Lower leg skin (tissue), 4 donors: ENCODE measurements around the gene USP27X. TPM values are rescaled to one million over a fixed set of nuclear protein-coding genes. Genes with fewer than 3 reads are reported as not detected.

Experiments used
- DNase-seq, 2 donors: peaks; one replicate each; pipeline ENCODE4 v3.0.0-alpha.2; 2019; ENCODE audit warnings: low spot score in 2 of 2
- H3K4me3 ChIP-seq: fragments of 200-600 bp; sonication (generic); 2 replicates; pipeline ENCODE4 v1.5.1; 2017; ENCODE audit warnings: mild to moderate bottlenecking, low read depth; ENCODE audit not compliant: poor library complexity, severe bottlenecking
- POLR2A ChIP-seq, 2 donors: fragments of 450-650 bp; IDR thresholded peaks; one replicate each; pipeline ENCODE4 v1.6.1; 2016 to 2017; ENCODE audit warnings: antibody characterized with exemption in 2 of 2, mild to moderate bottlenecking in 1 of 2, moderate library complexity in 1 of 2
- WGBS, 2 donors: methylation state at CpG; one replicate each; pipeline ENCODE4 v1.1.5; 2018; 5-methylcytosine and 5-hydroxymethylcytosine counted together
- intact Hi-C: fragments of 100-400 bp; cut with DNase I; formaldehyde crosslinking; loops from one replicate; pipeline ENCODE4 v1.15.0; 2023; ENCODE audit warnings: low total_unique reads
- total RNA-seq, 4 donors: library from RNA; depleted of rRNA; stranded (reverse); fragments of >200 nt; gene quantifications; one replicate each; pipeline ENCODE4 v1.1.0, GENCODE V29; 2016
- TF ChIP-seq, protein P1 (sequence below), 3 donors: fragments of 450-650 bp; IDR thresholded peaks; one replicate each; pipeline ENCODE4 v1.5.1; 2016; ENCODE audit warnings: antibody characterized with exemption in 3 of 3, mild to moderate bottlenecking in 3 of 3, moderate library complexity in 2 of 3

Gene USP27X
- total RNA-seq, 4 donors from 2014 or later: 2.8 to 3.7 (median 3.4) TPM

DNA sequence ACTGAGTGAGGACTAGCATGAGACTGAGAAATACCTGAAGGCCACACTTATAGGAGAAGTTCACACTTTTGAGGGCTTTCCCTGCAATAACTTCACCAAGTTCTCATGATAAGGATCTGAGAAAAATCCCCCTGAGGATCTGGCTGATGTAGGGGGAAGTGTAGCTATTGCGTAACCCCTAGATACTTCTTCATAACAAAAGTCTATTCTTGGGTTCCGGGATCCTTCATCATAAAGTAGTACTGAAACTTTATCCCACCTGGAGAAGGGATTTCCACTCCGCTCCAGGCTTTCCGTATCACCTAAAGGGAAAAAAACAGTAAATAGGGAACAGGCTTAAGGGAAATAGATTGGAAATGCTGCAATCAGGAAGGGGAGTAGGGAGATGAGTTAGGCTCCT, 13.3 kb downstream of the USP27X start:
- intact Hi-C loops: no loop called here
- TF ChIP-seq, protein P1, sequence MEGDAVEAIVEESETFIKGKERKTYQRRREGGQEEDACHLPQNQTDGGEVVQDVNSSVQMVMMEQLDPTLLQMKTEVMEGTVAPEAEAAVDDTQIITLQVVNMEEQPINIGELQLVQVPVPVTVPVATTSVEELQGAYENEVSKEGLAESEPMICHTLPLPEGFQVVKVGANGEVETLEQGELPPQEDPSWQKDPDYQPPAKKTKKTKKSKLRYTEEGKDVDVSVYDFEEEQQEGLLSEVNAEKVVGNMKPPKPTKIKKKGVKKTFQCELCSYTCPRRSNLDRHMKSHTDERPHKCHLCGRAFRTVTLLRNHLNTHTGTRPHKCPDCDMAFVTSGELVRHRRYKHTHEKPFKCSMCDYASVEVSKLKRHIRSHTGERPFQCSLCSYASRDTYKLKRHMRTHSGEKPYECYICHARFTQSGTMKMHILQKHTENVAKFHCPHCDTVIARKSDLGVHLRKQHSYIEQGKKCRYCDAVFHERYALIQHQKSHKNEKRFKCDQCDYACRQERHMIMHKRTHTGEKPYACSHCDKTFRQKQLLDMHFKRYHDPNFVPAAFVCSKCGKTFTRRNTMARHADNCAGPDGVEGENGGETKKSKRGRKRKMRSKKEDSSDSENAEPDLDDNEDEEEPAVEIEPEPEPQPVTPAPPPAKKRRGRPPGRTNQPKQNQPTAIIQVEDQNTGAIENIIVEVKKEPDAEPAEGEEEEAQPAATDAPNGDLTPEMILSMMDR (IDR thresholded peaks at IDR 0.05): no peak
- H3K4me3 ChIP-seq: no peak overlapping the region
- WGBS, 2 donors: 61 to 72% methylated on average over 4 of the region's 4 CpGs
- DNase-seq: no peak

DNA sequence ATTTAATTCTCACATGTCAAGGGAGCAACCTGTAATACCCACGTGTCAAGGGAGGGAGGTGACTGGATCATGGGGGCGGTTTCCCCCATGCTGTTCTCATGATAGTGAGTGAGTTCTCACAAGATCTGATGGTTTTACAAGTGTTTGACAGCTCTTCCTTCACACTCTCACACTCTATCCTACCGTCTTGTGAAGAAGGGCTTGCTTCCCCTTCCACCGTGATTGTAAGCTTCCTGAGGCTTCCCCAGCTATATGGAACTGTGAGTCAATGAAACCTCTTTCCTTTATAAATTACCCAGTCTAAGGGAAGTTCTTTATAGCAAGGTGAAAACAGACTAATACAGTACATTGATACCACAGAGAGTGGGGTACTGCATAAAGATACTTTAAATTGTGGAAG, 17.7 kb downstream of the USP27X start:
- intact Hi-C loops: no loop called here
- no peak for DNase-seq
- WGBS, 2 donors: 75 to 89% methylated on average over 4 of the region's 4 CpGs

DNA sequence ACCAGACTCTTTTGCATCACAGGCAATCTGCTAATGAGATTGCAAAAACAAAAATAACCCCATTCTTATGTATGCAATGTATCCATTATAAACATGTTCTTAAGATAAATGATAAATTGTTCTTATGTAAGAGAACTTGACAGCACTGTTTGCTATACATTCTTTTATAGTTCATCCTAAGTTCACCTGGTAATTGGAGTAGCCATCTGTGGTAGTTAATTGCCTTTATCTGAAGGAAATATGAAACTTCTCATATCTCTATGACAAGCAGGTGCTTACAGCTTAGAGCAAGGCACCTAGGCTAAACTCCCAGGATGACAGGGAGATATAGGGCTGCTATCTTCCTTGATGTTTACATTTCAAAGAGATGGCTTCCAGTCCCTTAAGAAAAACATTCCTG, 21.8 kb downstream of the USP27X start:
- intact Hi-C loops: no loop called here
- H3K4me3 ChIP-seq: no peak overlapping the region
- DNase-seq: no peak
- TF ChIP-seq POLR2A (IDR thresholded peaks at IDR 0.05): no peak

More for the DNA sequence above, 17.7 kb downstream of the USP27X start:
- H3K4me3 ChIP-seq: no peak overlapping the region
- TF ChIP-seq, protein P1 (IDR thresholded peaks at IDR 0.05): no peak
- no peak for TF ChIP-seq POLR2A (IDR thresholded peaks at IDR 0.05)

DNA sequence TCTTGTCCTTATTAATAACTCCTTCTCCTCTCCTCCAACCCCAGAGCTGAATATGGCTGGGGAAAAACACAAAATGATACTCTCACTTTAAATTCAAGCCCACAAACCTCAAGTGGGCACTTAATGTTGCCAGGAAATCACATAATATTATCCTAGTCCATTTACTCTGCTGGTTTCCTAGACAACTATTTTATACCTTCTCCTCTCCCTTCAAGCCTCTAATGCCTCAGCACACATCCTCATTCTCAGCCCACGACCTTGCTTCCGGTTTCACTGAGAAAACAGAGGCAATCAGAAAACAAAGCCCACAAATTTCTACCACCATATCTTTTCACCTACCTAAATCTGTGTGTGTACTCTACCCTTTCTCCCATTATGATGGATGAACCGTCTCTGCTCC, 31.1 kb downstream of the USP27X start:
- intact Hi-C loops: no loop called here
- TF ChIP-seq, protein P1 (IDR thresholded peaks at IDR 0.05): no peak
- no peak for TF ChIP-seq POLR2A (IDR thresholded peaks at IDR 0.05)
- H3K4me3 ChIP-seq: no peak overlapping the region
- no peak for DNase-seq
- WGBS, 2 donors: 37 to 41% methylated on average over 3 of the region's 3 CpGs

DNA sequence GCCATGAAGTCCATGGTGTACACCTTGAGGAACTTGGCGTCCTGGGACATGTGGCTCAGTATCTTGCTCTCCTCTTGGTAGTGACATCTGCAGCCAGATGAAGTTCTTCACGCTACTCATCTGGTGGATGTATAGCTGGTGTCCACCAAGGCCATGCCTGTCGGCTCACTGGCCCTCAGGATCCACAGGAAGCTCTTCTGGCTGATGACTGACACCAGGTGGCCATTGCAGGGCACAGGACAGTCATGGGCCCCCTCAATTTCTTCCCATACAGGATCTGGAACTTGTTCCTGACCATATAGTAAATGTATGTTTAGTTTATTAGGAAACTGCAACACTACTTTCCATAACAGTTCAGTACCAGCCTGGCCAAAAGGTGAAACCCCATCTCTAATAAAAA, 32.8 kb downstream of the USP27X start:
- intact Hi-C loops: no loop called here
- WGBS, 2 donors: 62% methylated on average over 2 of the region's 3 CpGs; no CpG with 5 or more reads in 1 of the 2 donors
- TF ChIP-seq, protein P1 (IDR thresholded peaks at IDR 0.05): no peak
- no peak for TF ChIP-seq POLR2A (IDR thresholded peaks at IDR 0.05)
- H3K4me3 ChIP-seq: no peak overlapping the region
- no peak for DNase-seq

DNA sequence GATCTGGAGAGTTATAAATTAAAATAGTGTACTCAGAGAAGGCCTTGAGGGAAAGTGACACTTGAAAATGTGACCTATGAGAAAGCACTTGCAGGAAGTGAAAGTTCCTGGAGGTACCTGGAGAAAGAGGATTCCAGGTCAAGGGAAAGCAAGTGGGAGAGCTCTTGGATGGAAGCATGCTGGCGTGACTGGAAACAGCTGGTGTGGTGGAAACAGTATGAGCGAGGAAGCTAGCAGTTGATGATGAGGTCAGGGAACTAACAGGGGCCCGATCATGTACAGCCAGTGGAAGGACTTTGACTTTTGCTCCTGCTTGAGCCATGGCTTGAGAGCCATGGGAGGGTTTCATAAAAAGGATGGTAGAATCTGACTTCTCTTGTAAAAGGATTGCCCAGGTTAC, 33.6 kb downstream of the USP27X start:
- no peak overlapping the region for H3K4me3 ChIP-seq
- intact Hi-C loops: no loop called here
- DNase-seq: no peak
- no peak for TF ChIP-seq POLR2A (IDR thresholded peaks at IDR 0.05)
- TF ChIP-seq, protein P1 (IDR thresholded peaks at IDR 0.05): no peak
- 76 to 81% methylated on average over 3 of the region's 3 CpGs for WGBS, 2 donors
